ENCODE data around the gene ZC3H7B.

Gene ZC3H7B

GRCh38 chr22:41330169-41330568, 28.8 kb downstream of the ZC3H7B start:
- DNase-seq: no peak

GRCh38 chr22:41332217-41332939, 31.1 kb downstream of the ZC3H7B start:
- DNase-seq: no peak

GRCh38 chr22:41333806-41334205, 32.5 kb downstream of the ZC3H7B start:
- DNase-seq: no peak

GRCh38 chr22:41334215-41334614, 32.9 kb downstream of the ZC3H7B start:
- DNase-seq: no peak

GRCh38 chr22:41334951-41335635, 33.8 kb downstream of the ZC3H7B start:
- no peak for DNase-seq

- DNase-seq: no peak
Observed at GRCh38 chr22:41338614-41339212, 37.4 kb downstream of the ZC3H7B start.

GRCh38 chr22:41339823-41340222, 38.5 kb downstream of the ZC3H7B start:
- no peak for DNase-seq

- no peak for DNase-seq
Observed at GRCh38 chr22:41340357-41340756, 39.0 kb downstream of the ZC3H7B start.

- DNase-seq: no peak
Observed at GRCh38 chr22:41341012-41341411, 39.7 kb downstream of the ZC3H7B start.

GRCh38 chr22:41341990-41342389, 40.7 kb downstream of the ZC3H7B start:
- DNase-seq: no peak

GRCh38 chr22:41343300-41343699, 42.0 kb downstream of the ZC3H7B start:
- no peak for DNase-seq

GRCh38 chr22:41343717-41344116, 42.4 kb downstream of the ZC3H7B start:
- DNase-seq: no peak

GRCh38 chr22:41344189-41344788, 43.0 kb downstream of the ZC3H7B start:
- no peak for DNase-seq

- DNase-seq: no peak
Observed at GRCh38 chr22:41345807-41346335, 44.5 kb downstream of the ZC3H7B start.

- no peak for DNase-seq
Observed at GRCh38 chr22:41347066-41347859, 45.9 kb downstream of the ZC3H7B start.

- DNase-seq: no peak
Observed at GRCh38 chr22:41348964-41349484, 47.7 kb downstream of the ZC3H7B start.

- no peak for DNase-seq
Observed at GRCh38 chr22:41350087-41350486, 48.8 kb downstream of the ZC3H7B start.

GRCh38 chr22:41351011-41351410, 49.7 kb downstream of the ZC3H7B start:
- no peak for DNase-seq

- DNase-seq: no peak
Observed at GRCh38 chr22:41352058-41352457, 50.7 kb downstream of the ZC3H7B start.

- no peak for DNase-seq
Observed at GRCh38 chr22:41353862-41354575, 52.7 kb downstream of the ZC3H7B start.

GRCh38 chr22:41354979-41355378, 53.7 kb downstream of the ZC3H7B start:
- DNase-seq: no peak

GRCh38 chr22:41355895-41356294, 54.6 kb downstream of the ZC3H7B start:
- no peak for DNase-seq
